Vagina (tissue), 2 donors: Measurements from ENCODE around the gene FASTK. TPM values are rescaled to one million over a fixed set of nuclear protein-coding genes. Genes with fewer than 3 reads are reported as not detected.

Experiments
- DNase-seq, 2 donors: peaks; one replicate each; pipeline ENCODE4 v3.0.0-alpha.2; 2017; ENCODE audit errors: extremely low spot score in 2 of 2
- H3K27ac ChIP-seq: fragments of 200-600 bp; sonication (generic); one replicate; pipeline ENCODE4 v1.5.1; 2019
- H3K27me3 ChIP-seq: fragments of 200-600 bp; sonication (generic); one replicate; pipeline ENCODE4 v1.5.1; 2019
- H3K36me3 ChIP-seq, 2 donors: fragments of 200-600 bp; sonication (generic); one replicate each; pipeline ENCODE4 v1.5.1; 2017 to 2019
- H3K4me1 ChIP-seq: fragments of 200-600 bp; sonication (generic); one replicate; pipeline ENCODE4 v1.5.1; 2019
- H3K4me3 ChIP-seq, 2 donors: fragments of 200-600 bp; sonication (generic); 1 replicate in 1 of 2; 2 replicates in 1 of 2; pipeline ENCODE4 v1.5.1; 2016 to 2019
- H3K9me3 ChIP-seq: fragments of 200-600 bp; sonication (generic); one replicate; pipeline ENCODE4 v1.5.1; 2019
- POLR2A ChIP-seq, 2 donors: fragments of 450-650 bp; IDR thresholded peaks; one replicate each; pipeline ENCODE4 v1.6.1; 2017; ENCODE audit warnings: antibody characterized with exemption in 2 of 2, mild to moderate bottlenecking in 2 of 2, moderate library complexity in 2 of 2
- POLR2AphosphoS5 ChIP-seq, 2 donors: sonication (generic); formaldehyde crosslinking; IDR thresholded peaks; one replicate each; pipeline ENCODE4 v1.9.0; 2017; ENCODE audit warnings: antibody characterized with exemption in 2 of 2, mild to moderate bottlenecking in 2 of 2, low read depth in 1 of 2; ENCODE audit not compliant: insufficient read depth in 1 of 2
- intact Hi-C: fragments of 100-400 bp; cut with DNase I; formaldehyde crosslinking; loops from one replicate; pipeline ENCODE4 v1.15.1; 2023
- total RNA-seq: library from RNA; depleted of rRNA; stranded (reverse); fragments of >200 nt; gene quantifications from one replicate; pipeline ENCODE4 v1.2.3, GENCODE V29; 2016
- TF ChIP-seq, protein P1 (sequence below), 3 experiments: fragments of 450-650 bp in 2 of 3; fragments of 200-600 bp in 1 of 3; sonication (generic) in 1 of 3; IDR thresholded peaks; one replicate each; pipeline ENCODE4 v1.5.1; 2017 to 2019; ENCODE audit warnings: antibody characterized with exemption in 3 of 3, mild to moderate bottlenecking in 2 of 3, moderate library complexity in 2 of 3

The FASTK gene
- total RNA-seq, 1 donor from 2014 or later, result 60.2 TPM

DNA sequence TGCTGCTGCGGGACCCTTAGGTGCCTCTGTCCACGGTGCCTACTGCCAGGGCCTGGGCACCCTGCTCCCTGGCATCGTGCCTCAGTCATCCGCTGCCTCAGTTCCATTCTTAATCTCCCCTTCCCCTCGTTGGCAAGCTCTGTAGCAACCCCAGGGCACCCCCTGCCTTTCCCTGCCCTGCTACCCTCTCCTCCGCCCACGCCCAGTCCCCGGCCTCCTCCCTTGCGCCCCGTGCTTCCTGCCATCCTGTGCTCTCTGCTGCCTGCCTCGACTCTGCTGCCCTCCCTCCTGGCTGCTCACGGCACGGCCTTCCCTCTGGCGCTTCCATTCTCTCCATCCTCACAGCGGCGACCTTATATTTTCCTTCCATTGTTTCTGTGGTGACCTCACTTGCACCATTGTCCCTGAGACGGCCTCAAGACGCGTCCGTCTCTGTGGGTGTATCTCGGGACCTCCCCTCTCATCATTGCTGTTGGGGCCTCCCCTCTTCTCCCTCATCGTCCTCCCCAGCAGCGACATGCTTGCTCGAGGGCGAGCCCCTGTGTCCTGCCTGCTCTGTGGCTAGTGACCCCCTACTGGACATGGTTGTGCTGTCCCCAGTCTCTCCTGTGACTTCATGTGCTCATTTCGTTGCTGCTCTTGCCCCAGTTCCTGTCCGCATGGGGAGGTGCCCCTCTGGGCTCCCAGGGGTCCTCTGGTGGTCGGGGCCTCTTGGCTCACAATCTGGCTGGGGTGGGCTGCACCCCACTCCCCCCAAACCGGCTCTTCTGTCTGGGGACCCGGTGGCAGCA, 41.0 kb upstream of the FASTK start:
- TF ChIP-seq, protein P1, sequence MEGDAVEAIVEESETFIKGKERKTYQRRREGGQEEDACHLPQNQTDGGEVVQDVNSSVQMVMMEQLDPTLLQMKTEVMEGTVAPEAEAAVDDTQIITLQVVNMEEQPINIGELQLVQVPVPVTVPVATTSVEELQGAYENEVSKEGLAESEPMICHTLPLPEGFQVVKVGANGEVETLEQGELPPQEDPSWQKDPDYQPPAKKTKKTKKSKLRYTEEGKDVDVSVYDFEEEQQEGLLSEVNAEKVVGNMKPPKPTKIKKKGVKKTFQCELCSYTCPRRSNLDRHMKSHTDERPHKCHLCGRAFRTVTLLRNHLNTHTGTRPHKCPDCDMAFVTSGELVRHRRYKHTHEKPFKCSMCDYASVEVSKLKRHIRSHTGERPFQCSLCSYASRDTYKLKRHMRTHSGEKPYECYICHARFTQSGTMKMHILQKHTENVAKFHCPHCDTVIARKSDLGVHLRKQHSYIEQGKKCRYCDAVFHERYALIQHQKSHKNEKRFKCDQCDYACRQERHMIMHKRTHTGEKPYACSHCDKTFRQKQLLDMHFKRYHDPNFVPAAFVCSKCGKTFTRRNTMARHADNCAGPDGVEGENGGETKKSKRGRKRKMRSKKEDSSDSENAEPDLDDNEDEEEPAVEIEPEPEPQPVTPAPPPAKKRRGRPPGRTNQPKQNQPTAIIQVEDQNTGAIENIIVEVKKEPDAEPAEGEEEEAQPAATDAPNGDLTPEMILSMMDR (IDR thresholded peaks at IDR 0.05), result no peak
- TF ChIP-seq POLR2A (IDR thresholded peaks at IDR 0.05), result no peak
- TF ChIP-seq POLR2AphosphoS5 (IDR thresholded peaks at IDR 0.05; ENCODE audit: insufficient read depth in 1 of 2, low read depth in 1 of 2), result no peak
- Histone ChIP-seq H3K4me3 (no peak overlapping the region), H3K4me1 (peaks cover 34% of the 10 kb centered on the region), H3K36me3 (peaks cover 5 to 48% of the 10 kb centered on the region in 2 donors), H3K27ac (no peak overlapping the region), H3K9me3 (no peaks in the 10 kb centered on the region), H3K27me3 (no peaks in the 10 kb centered on the region)
- intact Hi-C loops, result no loop called here
- no peak for DNase-seq

DNA sequence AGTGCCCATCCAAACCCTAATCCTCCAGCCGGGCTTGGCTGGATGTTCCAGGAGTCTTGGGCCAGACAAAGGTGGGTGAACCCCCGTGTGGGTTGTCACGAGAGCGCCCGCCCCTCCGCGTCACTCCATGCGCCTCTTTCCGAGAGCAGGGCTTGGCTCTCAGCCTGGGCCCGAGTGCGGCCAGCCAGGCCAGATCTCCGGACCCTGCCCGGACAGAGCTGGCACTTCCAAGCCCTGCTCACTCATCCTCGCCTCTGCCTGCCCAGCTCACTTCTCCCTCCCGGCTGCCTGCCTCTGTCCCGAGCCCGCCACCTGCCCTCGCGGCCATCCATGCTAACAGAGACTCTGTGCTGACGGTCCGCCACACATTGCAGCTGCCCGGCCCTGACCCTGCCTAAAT, 40.3 kb upstream of the FASTK start:
- intact Hi-C loops, result no loop called here
- H3K36me3 ChIP-seq, result peaks cover 5 to 48% of the 10 kb centered on the region in 2 donors

DNA sequence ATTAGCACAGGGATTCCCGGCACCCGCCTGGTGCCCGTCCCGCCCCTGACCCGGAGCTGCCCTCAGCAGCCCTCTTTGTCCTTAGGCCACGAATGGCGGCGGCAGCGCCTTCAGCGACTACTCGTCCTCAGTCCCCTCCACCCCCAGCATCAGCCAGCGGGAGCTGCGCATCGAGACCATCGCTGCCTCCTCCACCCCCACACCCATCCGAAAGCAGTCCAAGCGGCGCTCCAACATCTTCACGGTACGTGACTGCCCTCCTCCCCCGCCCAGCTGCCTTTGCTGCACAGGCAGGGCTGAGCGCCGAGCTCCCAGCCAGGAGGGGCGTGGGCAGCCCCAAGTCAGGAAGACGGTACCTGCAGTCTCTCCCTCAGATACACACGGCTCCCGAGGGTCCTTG, 39.3 kb upstream of the FASTK start:
- no peak overlapping the region for H3K4me3 ChIP-seq
- H3K36me3 ChIP-seq, result peaks cover 5 to 48% of the 10 kb centered on the region in 2 donors
- no peak for TF ChIP-seq POLR2A (IDR thresholded peaks at IDR 0.05)
- TF ChIP-seq, protein P1 (IDR thresholded peaks at IDR 0.05), result no peak
- no peak for TF ChIP-seq POLR2AphosphoS5 (IDR thresholded peaks at IDR 0.05; ENCODE audit: insufficient read depth in 1 of 2, low read depth in 1 of 2)
- no peak for DNase-seq
- H3K27ac ChIP-seq, result no peak overlapping the region
- H3K4me1 ChIP-seq, result peaks cover 26% of the 10 kb centered on the region
- intact Hi-C loops, result no loop called here
- H3K27me3 ChIP-seq, result no peaks in the 10 kb centered on the region
- H3K9me3 ChIP-seq, result no peaks in the 10 kb centered on the region

More for the DNA sequence above, 40.3 kb upstream of the FASTK start:
- H3K9me3 ChIP-seq, result no peaks in the 10 kb centered on the region
- H3K27ac ChIP-seq, result no peak overlapping the region
- no peak overlapping the region for H3K4me3 ChIP-seq
- no peaks in the 10 kb centered on the region for H3K27me3 ChIP-seq
- DNase-seq, result no peak
- H3K4me1 ChIP-seq, result peaks cover 32% of the 10 kb centered on the region
- TF ChIP-seq POLR2AphosphoS5 (IDR thresholded peaks at IDR 0.05; ENCODE audit: insufficient read depth in 1 of 2, low read depth in 1 of 2) (no peak), POLR2A (IDR thresholded peaks at IDR 0.05) (no peak)
- TF ChIP-seq, protein P1 (IDR thresholded peaks at IDR 0.05), result no peak

DNA sequence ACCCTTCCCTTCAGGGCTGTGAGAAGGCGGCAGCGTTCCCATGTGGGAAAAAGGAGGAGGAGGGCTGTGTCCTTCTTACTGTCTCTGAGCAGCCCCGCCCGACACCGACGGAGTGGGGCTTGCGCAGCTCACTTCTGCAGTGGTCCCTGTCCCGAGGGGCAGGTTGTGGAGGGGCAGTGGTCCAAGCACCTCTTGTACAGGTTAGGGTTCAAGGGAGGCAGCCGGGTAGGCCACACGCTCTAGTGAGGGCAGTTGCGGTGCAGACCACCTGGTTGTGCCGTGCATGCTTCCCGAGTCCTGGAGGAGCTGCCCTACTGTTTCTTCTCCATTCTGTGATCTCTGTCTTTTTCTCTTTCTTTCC, 38.4 kb upstream of the FASTK start:
- Histone ChIP-seq H3K4me1 (peaks cover 22% of the 10 kb centered on the region), H3K36me3 (peaks cover 5 to 48% of the 10 kb centered on the region in 2 donors), H3K9me3 (no peaks in the 10 kb centered on the region), H3K27me3 (no peaks in the 10 kb centered on the region), H3K27ac (no peak overlapping the region), H3K4me3 (no peak overlapping the region)
- intact Hi-C loops, result no loop called here
- no peak for DNase-seq
- TF ChIP-seq, protein P1 (IDR thresholded peaks at IDR 0.05), result no peak
- TF ChIP-seq POLR2A (IDR thresholded peaks at IDR 0.05) (no peak), POLR2AphosphoS5 (IDR thresholded peaks at IDR 0.05; ENCODE audit: insufficient read depth in 1 of 2, low read depth in 1 of 2) (no peak)
